B cell (primary cell): ENCODE measurements around the gene KRTAP10-12. TPM values are rescaled to one million over a fixed set of nuclear protein-coding genes. Genes with fewer than 3 reads are reported as not detected.

Experiments
- ATAC-seq: fragments of 200-7000 bp; cut with Tn5 transposase; one replicate; pipeline ENCODE4 v1.10.0; 2021; ENCODE audit warnings: low read depth, mild to moderate bottlenecking, moderate number of reproducible peaks, moderate library complexity
- CTCF ChIA-PET: fragments of 350-600 bp; sonication (Branson Sonifier 250); formaldehyde crosslinking; loops from one replicate; lab custom pipeline; 2021; ENCODE audit warnings: antibody characterized with exemption, inconsistent platforms; lab: Charles Lee
- POLR2A ChIA-PET: fragments of 350-600 bp; sonication (Branson Sonifier 250); formaldehyde crosslinking; loops from one replicate; lab custom pipeline; 2021; ENCODE audit warnings: antibody characterized with exemption; lab: Charles Lee
- DNase-seq: peaks from one replicate; pipeline ENCODE4 v3.0.0; 2013
- H2AFZ ChIP-seq: 2 replicates; pipeline ENCODE4 v1.6.1; 2012; ENCODE audit warnings: mild to moderate bottlenecking, low read depth, low read length; ENCODE audit not compliant: insufficient read depth, poor library complexity, severe bottlenecking
- H3K27ac ChIP-seq, 2 donors: 1 replicate in 1 of 2; 2 replicates in 1 of 2; pipeline ENCODE4 v1.5.1; 2012 to 2013; ENCODE audit warnings: low read length in 2 of 2, mild to moderate bottlenecking in 2 of 2, moderate library complexity in 1 of 2
- H3K27me3 ChIP-seq, 4 experiments: fragments of 200-600 bp in 1 of 4; sonication (generic) in 1 of 4; replicated peaks in 1 of 4; 1 replicate in 2 of 4; 2 replicates in 2 of 4; pipeline versions ENCODE4 v1.6.1 to v1.7.0; 2013 to 2016; ENCODE audit warnings: low read length in 3 of 4, mild to moderate bottlenecking in 2 of 4, mixed read lengths in 1 of 4, moderate library complexity in 1 of 4; ENCODE audit not compliant: insufficient read depth in 4 of 4, control insufficient read depth in 3 of 4; ENCODE audit errors: control extremely low read depth in 1 of 4
- H3K36me3 ChIP-seq, 2 experiments: replicated peaks in 1 of 2; 1 replicate in 1 of 2; 2 replicates in 1 of 2; pipeline versions ENCODE4 v1.6.1 to v1.7.1; 2013; ENCODE audit warnings: low read length in 1 of 2; ENCODE audit not compliant: insufficient read depth in 2 of 2, control insufficient read depth in 1 of 2; ENCODE audit errors: control extremely low read depth in 1 of 2, extremely low read depth in 1 of 2
- H3K4me1 ChIP-seq, 2 donors: fragments of 200-600 bp in 1 of 2; sonication (generic) in 1 of 2; 1 replicate in 1 of 2; 2 replicates in 1 of 2; pipeline versions ENCODE4 v1.5.1 to v1.6.1; 2013 to 2017; ENCODE audit warnings: low read length in 2 of 2; ENCODE audit not compliant: control insufficient read depth in 2 of 2, insufficient read depth in 2 of 2
- H3K4me2 ChIP-seq: replicated peaks from 2 replicates; pipeline ENCODE3; 2012; ENCODE audit warnings: mild to moderate bottlenecking, low read depth, low read length; ENCODE audit not compliant: poor library complexity, severe bottlenecking
- H3K4me3 ChIP-seq, 5 experiments: fragments of 200-600 bp in 1 of 5; sonication (generic) in 1 of 5; 1 replicate in 3 of 5; 2 replicates in 2 of 5; pipeline versions ENCODE4 v1.5.1 to v1.7.0; 2011 to 2016; ENCODE audit warnings: low read length in 4 of 5, mild to moderate bottlenecking in 4 of 5, low read depth in 2 of 5, control low read depth in 1 of 5, moderate library complexity in 1 of 5; ENCODE audit not compliant: insufficient read depth in 1 of 5; ENCODE audit errors: control extremely low read depth in 1 of 5, extremely low read depth in 1 of 5
- H3K79me2 ChIP-seq: fragments of 200-600 bp; sonication (generic); one replicate; pipeline ENCODE4 v1.6.0; 2016; ENCODE audit warnings: low read length; ENCODE audit not compliant: control insufficient read depth, insufficient read depth
- H3K9ac ChIP-seq: fragments of 200-600 bp; sonication (generic); 2 replicates; pipeline ENCODE4 v1.6.1; 2017; ENCODE audit warnings: mild to moderate bottlenecking, low read length, moderate library complexity
- H3K9me3 ChIP-seq, 3 donors: one replicate each; pipeline versions ENCODE4 v1.6.1 to v1.7.1; 2013; ENCODE audit warnings: low read length in 2 of 3; ENCODE audit not compliant: control insufficient read depth in 2 of 3, insufficient read depth in 1 of 3; ENCODE audit errors: control extremely low read depth in 1 of 3
- H4K20me1 ChIP-seq: 2 replicates; pipeline ENCODE4 v1.6.0; 2012; ENCODE audit warnings: mild to moderate bottlenecking, low read length; ENCODE audit not compliant: insufficient read depth, control insufficient read depth, poor library complexity, severe bottlenecking
- H3K27ac Mint-ChIP-seq: one replicate; pipeline ENCODE4 v1.8.0; 2021; ENCODE audit warnings: mixed read lengths
- H3K27me3 Mint-ChIP-seq: one replicate; pipeline ENCODE4 v1.8.0; 2021; ENCODE audit warnings: mixed read lengths
- H3K4me1 Mint-ChIP-seq: one replicate; pipeline ENCODE4 v1.8.0; 2021; ENCODE audit warnings: mixed read lengths
- H3K4me3 Mint-ChIP-seq: one replicate; pipeline ENCODE4 v1.8.0; 2021; ENCODE audit warnings: mixed read lengths
- H3K9me3 Mint-ChIP-seq: one replicate; pipeline ENCODE4 v1.8.0; 2022; ENCODE audit warnings: mixed read lengths; ENCODE audit not compliant: insufficient read depth
- EZH2 ChIP-seq: IDR thresholded peaks from 2 replicates; pipeline ENCODE4 v1.6.1; 2012; ENCODE audit warnings: borderline replicate concordance, low read depth, mild to moderate bottlenecking, moderate library complexity, low read length; ENCODE audit not compliant: insufficient read depth, poor library complexity, severe bottlenecking
- WGBS: methylation state at CpG from one replicate; pipeline ENCODE4 v1.1.5; 2013; ENCODE audit warnings: missing lambda C conversion rate; ENCODE audit not compliant: insufficient coverage; 5-methylcytosine and 5-hydroxymethylcytosine counted together
- intact Hi-C: fragments of 100-400 bp; cut with micrococcal nuclease; formaldehyde crosslinking; loops from one replicate; pipeline ENCODE4 v1.10.0; 2022
- polyA plus RNA-seq: library from polyadenylated mRNA; depleted of rRNA; stranded (reverse); fragments of >200 nt; gene quantifications from 2 replicates; pipeline ENCODE4 v1.2.3, GENCODE V29; 2012
- total RNA-seq, 2 donors: library from RNA; stranded (reverse); fragments of 120-200 nt in 1 of 2; gene quantifications; 1 replicate in 1 of 2; 2 replicates in 1 of 2; pipeline versions ENCODE4 v1.2.3 to v1.2.4, GENCODE V29; 2013 to 2022
- TF ChIP-seq, protein P1 (sequence below): fragments of 200-600 bp; IDR thresholded peaks from one replicate; pipeline ENCODE4 v1.8.0; 2022; ENCODE audit warnings: antibody characterized with exemption, mild to moderate bottlenecking

KRTAP10-12 gene
- total and polyA plus RNA-seq, 2 donors (not counting 1 experiment from before 2014, with no cell fraction given): not detected

DNA sequence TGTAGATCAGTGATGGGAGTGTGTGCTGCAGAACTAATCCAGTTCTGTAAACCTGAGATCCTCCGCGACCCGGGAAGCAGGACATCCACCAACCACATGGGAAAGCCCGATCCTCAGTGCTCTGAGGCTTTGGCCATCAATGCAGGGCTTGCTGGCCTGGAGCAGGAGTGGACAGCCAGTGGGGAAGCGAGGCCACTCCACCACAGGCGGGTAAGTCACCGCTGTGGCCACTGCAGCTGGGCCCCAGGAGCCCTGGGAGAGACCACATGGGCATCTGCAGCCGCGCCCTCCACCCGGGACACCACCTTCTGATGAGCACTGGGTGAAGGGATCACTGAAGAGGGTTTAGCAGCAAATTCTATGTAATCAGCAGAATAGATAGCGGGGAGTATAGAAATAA is 15.8 kb upstream of the KRTAP10-12 start:
- WGBS: 75% methylated on average over 6 of the region's 11 CpGs
- Histone ChIP-seq H3K4me2 (no peak overlapping the region), H3K27ac (no peak overlapping the region), H3K9me3 (peaks cover 0 to 8% (median 0%) of the 10 kb centered on the region in 3 donors), H4K20me1 (no peaks in the 10 kb centered on the region), H3K27me3 (peaks cover 0 to 9% (median 1%) of the 10 kb centered on the region in 4 experiments), H3K9ac (no peak overlapping the region), H3K4me3 (no peak overlapping the region), H3K4me1 (no peaks in the 10 kb centered on the region), H2AFZ (no peak overlapping the region), H3K36me3 (no peaks in the 10 kb centered on the region), H3K79me2 (no peaks in the 10 kb centered on the region)
- ChIA-PET CTCF (no interaction called here), POLR2A (no interaction called here)
- intact Hi-C loops: no loop called here
- TF ChIP-seq, protein P1, sequence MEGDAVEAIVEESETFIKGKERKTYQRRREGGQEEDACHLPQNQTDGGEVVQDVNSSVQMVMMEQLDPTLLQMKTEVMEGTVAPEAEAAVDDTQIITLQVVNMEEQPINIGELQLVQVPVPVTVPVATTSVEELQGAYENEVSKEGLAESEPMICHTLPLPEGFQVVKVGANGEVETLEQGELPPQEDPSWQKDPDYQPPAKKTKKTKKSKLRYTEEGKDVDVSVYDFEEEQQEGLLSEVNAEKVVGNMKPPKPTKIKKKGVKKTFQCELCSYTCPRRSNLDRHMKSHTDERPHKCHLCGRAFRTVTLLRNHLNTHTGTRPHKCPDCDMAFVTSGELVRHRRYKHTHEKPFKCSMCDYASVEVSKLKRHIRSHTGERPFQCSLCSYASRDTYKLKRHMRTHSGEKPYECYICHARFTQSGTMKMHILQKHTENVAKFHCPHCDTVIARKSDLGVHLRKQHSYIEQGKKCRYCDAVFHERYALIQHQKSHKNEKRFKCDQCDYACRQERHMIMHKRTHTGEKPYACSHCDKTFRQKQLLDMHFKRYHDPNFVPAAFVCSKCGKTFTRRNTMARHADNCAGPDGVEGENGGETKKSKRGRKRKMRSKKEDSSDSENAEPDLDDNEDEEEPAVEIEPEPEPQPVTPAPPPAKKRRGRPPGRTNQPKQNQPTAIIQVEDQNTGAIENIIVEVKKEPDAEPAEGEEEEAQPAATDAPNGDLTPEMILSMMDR: no peak
- no peak for TF ChIP-seq EZH2
- DNase-seq: no peak
- no peak overlapping the region for H3K27ac Mint-ChIP-seq
- H3K27me3 Mint-ChIP-seq: peaks cover 50% of the 10 kb centered on the region
- ATAC-seq: no peak
- no peaks in the 10 kb centered on the region for H3K4me1 Mint-ChIP-seq
- no peak overlapping the region for H3K4me3 Mint-ChIP-seq
- no peaks in the 10 kb centered on the region for H3K9me3 Mint-ChIP-seq

- WGBS: 82% methylated on average over 21 of the region's 23 CpGs
Observed at GRCh38 chr21:44681861-44682579, 15.0 kb upstream of the KRTAP10-12 start, which contains the start of gene KRTAP12-1. KRTAP12-1 (minus strand) TSS chr21:44682163; CDS start chr21:44682123, 40 bp downstream.

More at GRCh38 chr21:44681861-44682579, 15.0 kb upstream of the KRTAP10-12 start, which contains the start of gene KRTAP12-1:
- H3K4me2 ChIP-seq: no peak within 1 kb of the TSS
- no peaks in the 10 kb centered on the region for H4K20me1 ChIP-seq
- no peak within 1 kb of the TSS for H3K27ac ChIP-seq
- no peaks in the 10 kb centered on the region for H3K9me3 Mint-ChIP-seq
- no peak within 1 kb of the TSS for H3K9ac ChIP-seq
- POLR2A ChIA-PET: no interaction called here
- H3K9me3 ChIP-seq: peaks cover 0 to 8% (median 0%) of the 10 kb centered on the region in 3 donors
- CTCF ChIA-PET: no interaction called here
- no peaks in the 10 kb centered on the region for H3K36me3 ChIP-seq
- no peak within 1 kb of the TSS for H2AFZ ChIP-seq
- no peak within 1 kb of the TSS for H3K4me3 ChIP-seq
- H3K4me3 Mint-ChIP-seq: no peak within 1 kb of the TSS
- H3K4me1 Mint-ChIP-seq: no peaks in the 10 kb centered on the region
- ATAC-seq: no peak
- peaks cover 53% of the 10 kb centered on the region for H3K27me3 Mint-ChIP-seq
- DNase-seq: no peak
- no peak within 1 kb of the TSS for H3K27ac Mint-ChIP-seq
- H3K79me2 ChIP-seq: no peaks in the 10 kb centered on the region
- intact Hi-C loops: no loop called here
- no peaks in the 10 kb centered on the region for H3K4me1 ChIP-seq
- TF ChIP-seq, protein P1: no peak
- TF ChIP-seq EZH2: no peak
- peaks cover 0 to 10% (median 1%) of the 10 kb centered on the region in 4 experiments for H3K27me3 ChIP-seq
